Anterior cingulate cortex (tissue), 58 donors: ENCODE measurements around the gene ZNF385D.
A peak's percentile ranks its signal among the peaks of the same experiment; 100 is the strongest.

ENCODE experiments used
- DNase-seq, 58 donors: peaks; one replicate each; lab custom pipeline; 2025; lab: John Stamatoyannopoulos, UW

The ZNF385D gene

GRCh38 chr3:21620511-21621155 is 130.4 kb downstream of the ZNF385D start:
- DNase-seq, result no peak

- no peak for DNase-seq
These were observed 132.3 kb downstream of the ZNF385D start for GRCh38 chr3:21618695-21619094.

GRCh38 chr3:21613372-21614070 is 137.5 kb downstream of the ZNF385D start:
- no peak for DNase-seq

- no peak for DNase-seq
These were observed 149.8 kb downstream of the ZNF385D start for GRCh38 chr3:21601178-21601577.

- DNase-seq, result no peak
These were observed 151.1 kb downstream of the ZNF385D start for GRCh38 chr3:21599890-21600289.

GRCh38 chr3:21592828-21593227 is 158.2 kb downstream of the ZNF385D start:
- DNase-seq, result no peak

GRCh38 chr3:21587894-21588293 is 163.1 kb downstream of the ZNF385D start:
- DNase-seq, result no peak

GRCh38 chr3:21585216-21585740 is 165.7 kb downstream of the ZNF385D start:
- DNase-seq, result no peak

- no peak for DNase-seq
These were observed 177.7 kb downstream of the ZNF385D start for GRCh38 chr3:21573291-21573690.

GRCh38 chr3:21564531-21564930 is 186.5 kb downstream of the ZNF385D start:
- DNase-seq, result no peak

- no peak for DNase-seq
These were observed 188.8 kb downstream of the ZNF385D start for GRCh38 chr3:21562243-21562642.

- no peak for DNase-seq
These were observed 189.5 kb downstream of the ZNF385D start for GRCh38 chr3:21561472-21561871.

- no peak for DNase-seq
These were observed 200.0 kb downstream of the ZNF385D start for GRCh38 chr3:21551019-21551418.

- no peak for DNase-seq
These were observed 206.9 kb downstream of the ZNF385D start for GRCh38 chr3:21544076-21544462.

- DNase-seq, result no peak
These were observed 207.5 kb downstream of the ZNF385D start for GRCh38 chr3:21543380-21544075.

GRCh38 chr3:21542656-21543379 is 208.2 kb downstream of the ZNF385D start:
- no peak for DNase-seq

GRCh38 chr3:21540265-21540664 is 210.7 kb downstream of the ZNF385D start:
- no peak for DNase-seq

- peak in 3 of 58 donors; percentile 7 to 33 (median 32) for DNase-seq
These were observed 216.5 kb downstream of the ZNF385D start for GRCh38 chr3:21534462-21534861.

- DNase-seq, result no peak
These were observed 218.0 kb downstream of the ZNF385D start for GRCh38 chr3:21533002-21533401.

- no peak for DNase-seq
These were observed 219.1 kb downstream of the ZNF385D start for GRCh38 chr3:21531909-21532308.
